Measurements from ENCODE around the gene POLR2M. TPM values are rescaled to one million over a fixed set of nuclear protein-coding genes. Genes with fewer than 3 reads are reported as not detected.
A peak's percentile ranks its signal among the peaks of the same experiment; 100 is the strongest.

The POLR2M gene
- total RNA-seq, 1 donor from 2014 or later, result 41.4 TPM

DNA sequence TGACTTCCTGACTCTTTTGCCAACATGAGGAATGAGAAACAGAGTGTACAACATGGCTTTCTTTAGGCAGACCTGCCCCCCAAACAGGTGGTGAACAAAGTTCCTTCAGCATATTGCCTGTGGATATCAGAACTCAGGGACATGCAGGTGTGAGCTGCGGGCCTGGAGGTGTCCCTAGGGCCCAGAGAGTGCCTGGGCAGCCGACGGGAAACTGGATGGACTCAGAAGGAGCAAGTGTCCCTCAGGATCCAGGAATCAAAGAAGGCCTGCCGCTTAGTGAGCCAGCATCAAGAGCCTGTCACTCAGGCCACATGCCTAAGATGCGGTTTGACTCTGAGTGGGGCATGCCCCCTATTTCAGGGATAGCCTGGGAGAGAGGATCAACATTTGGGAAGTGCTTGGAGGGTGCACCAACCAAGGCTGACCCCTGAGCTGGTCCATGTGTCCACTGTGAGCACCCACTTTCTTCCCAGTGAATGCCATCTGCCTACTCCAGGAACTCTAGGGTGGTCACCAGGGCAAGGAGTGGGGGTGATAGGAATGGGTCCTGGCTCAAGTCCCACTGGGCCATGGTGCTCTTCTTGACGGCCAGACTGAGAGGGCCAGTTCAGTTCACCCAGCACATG lies 16.1 kb upstream of the POLR2M start:
- Mint-ChIP-seq H3K4me1 (ENCODE audit: low read depth, unreplicated experiment) (no peaks in the 10 kb centered on the region), H3K27ac (ENCODE audit: unreplicated experiment) (no peak overlapping the region), H3K9me3 (ENCODE audit: unreplicated experiment) (no peaks in the 10 kb centered on the region), H3K36me3 (ENCODE audit: unreplicated experiment) (no peaks in the 10 kb centered on the region), H3K27me3 (ENCODE audit: unreplicated experiment) (no peaks in the 10 kb centered on the region), H3K4me3 (ENCODE audit: unreplicated experiment) (no peak overlapping the region)
- no peak for TF ChIP-seq CTCF (IDR thresholded peaks at IDR 0.05; ENCODE audit: partially characterized antibody, unreplicated experiment)
- DNase-seq, result no peak

GRCh38 chr15:57691082-57691481 lies 15.4 kb upstream of the POLR2M start:
- H3K36me3 Mint-ChIP-seq (ENCODE audit: unreplicated experiment), result no peaks in the 10 kb centered on the region
- no peaks in the 10 kb centered on the region for H3K27me3 Mint-ChIP-seq (ENCODE audit: unreplicated experiment)
- no peak overlapping the region for H3K27ac Mint-ChIP-seq (ENCODE audit: unreplicated experiment)
- H3K4me1 Mint-ChIP-seq (ENCODE audit: low read depth, unreplicated experiment), result peaks cover 2% of the 10 kb centered on the region
- no peak overlapping the region for H3K4me3 Mint-ChIP-seq (ENCODE audit: unreplicated experiment)
- no peaks in the 10 kb centered on the region for H3K9me3 Mint-ChIP-seq (ENCODE audit: unreplicated experiment)
- TF ChIP-seq CTCF (IDR thresholded peaks at IDR 0.05; ENCODE audit: partially characterized antibody, unreplicated experiment), result no peak
- no peak for DNase-seq

- no peaks in the 10 kb centered on the region for H3K9me3 Mint-ChIP-seq (ENCODE audit: unreplicated experiment)
- no peak overlapping the region for H3K27ac Mint-ChIP-seq (ENCODE audit: unreplicated experiment)
- no peak overlapping the region for H3K4me3 Mint-ChIP-seq (ENCODE audit: unreplicated experiment)
- no peak for TF ChIP-seq CTCF (IDR thresholded peaks at IDR 0.05; ENCODE audit: partially characterized antibody, unreplicated experiment)
- DNase-seq, result no peak
- H3K27me3 Mint-ChIP-seq (ENCODE audit: unreplicated experiment), result no peaks in the 10 kb centered on the region
- peaks cover 6% of the 10 kb centered on the region for H3K4me1 Mint-ChIP-seq (ENCODE audit: low read depth, unreplicated experiment)
- H3K36me3 Mint-ChIP-seq (ENCODE audit: unreplicated experiment), result no peaks in the 10 kb centered on the region
Observed at GRCh38 chr15:57692709-57693108, 13.8 kb upstream of the POLR2M start.

DNA sequence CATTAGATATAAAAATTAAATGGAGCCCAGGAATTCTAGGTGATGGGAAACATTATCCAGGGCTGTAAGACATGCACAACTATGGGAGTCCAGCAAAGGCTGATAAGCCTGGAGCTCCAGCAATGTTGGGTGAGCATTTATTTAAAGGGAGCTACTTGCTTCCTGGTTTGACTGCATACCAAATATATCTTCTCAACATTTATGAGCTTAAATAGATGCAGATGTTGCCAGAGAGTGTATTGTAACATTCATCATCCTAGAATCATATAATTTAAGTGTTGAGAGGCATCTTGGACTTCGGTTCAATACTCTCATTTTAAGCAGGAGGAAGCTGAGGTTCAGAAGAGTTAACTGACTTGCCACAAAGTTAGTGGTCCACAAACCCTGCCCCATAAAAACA lies 12.2 kb upstream of the POLR2M start:
- Mint-ChIP-seq H3K36me3 (ENCODE audit: unreplicated experiment) (no peaks in the 10 kb centered on the region), H3K4me3 (ENCODE audit: unreplicated experiment) (no peak overlapping the region), H3K27ac (ENCODE audit: unreplicated experiment) (no peak overlapping the region), H3K4me1 (ENCODE audit: low read depth, unreplicated experiment) (peaks cover 6% of the 10 kb centered on the region), H3K27me3 (ENCODE audit: unreplicated experiment) (no peaks in the 10 kb centered on the region), H3K9me3 (ENCODE audit: unreplicated experiment) (no peaks in the 10 kb centered on the region)
- no peak for TF ChIP-seq CTCF (IDR thresholded peaks at IDR 0.05; ENCODE audit: partially characterized antibody, unreplicated experiment)
- DNase-seq, result no peak

GRCh38 chr15:57696146-57696545 lies 10.4 kb upstream of the POLR2M start:
- no peak for DNase-seq
- H3K4me3 Mint-ChIP-seq (ENCODE audit: unreplicated experiment), result no peak overlapping the region
- TF ChIP-seq CTCF (IDR thresholded peaks at IDR 0.05; ENCODE audit: partially characterized antibody, unreplicated experiment), result no peak
- H3K4me1 Mint-ChIP-seq (ENCODE audit: low read depth, unreplicated experiment), result peaks cover 6% of the 10 kb centered on the region
- H3K27ac Mint-ChIP-seq (ENCODE audit: unreplicated experiment), result peak overlapping the region; percentile 69
- no peaks in the 10 kb centered on the region for H3K36me3 Mint-ChIP-seq (ENCODE audit: unreplicated experiment)
- H3K9me3 Mint-ChIP-seq (ENCODE audit: unreplicated experiment), result no peaks in the 10 kb centered on the region
- no peaks in the 10 kb centered on the region for H3K27me3 Mint-ChIP-seq (ENCODE audit: unreplicated experiment)
